GM19099 (cell line): ENCODE measurements around the gene CDKN2C.

Experiments
- POLR2A ChIP-seq: IDR thresholded peaks from 3 replicates; pipeline ENCODE4 v1.6.1; 2011; ENCODE audit warnings: low read depth; ENCODE audit not compliant: insufficient read length; ENCODE audit errors: extremely low read depth

Gene CDKN2C

GRCh38 chr1:50969611-50970508 is at the start of gene CDKN2C:
TSS of gene CDKN2C (plus strand) at chr1:50970245. CDS start at chr1:50970369, 124 bp downstream.
- peak; percentile 74 for TF ChIP-seq POLR2A

- TF ChIP-seq POLR2A, result no peak
Observed at GRCh38 chr1:50920409-50920808, 49.6 kb upstream of the CDKN2C start.

GRCh38 chr1:50921029-50921428 is 49.0 kb upstream of the CDKN2C start:
- TF ChIP-seq POLR2A, result no peak

- no peak for TF ChIP-seq POLR2A
Observed at GRCh38 chr1:50923564-50923963, 46.5 kb upstream of the CDKN2C start.

- TF ChIP-seq POLR2A, result no peak
Observed at GRCh38 chr1:50929376-50929958, 40.6 kb upstream of the CDKN2C start.

- no peak for TF ChIP-seq POLR2A
Observed at GRCh38 chr1:50930193-50930592, 39.9 kb upstream of the CDKN2C start.

- TF ChIP-seq POLR2A, result no peak
Observed at GRCh38 chr1:50930965-50931737, 38.9 kb upstream of the CDKN2C start.

- no peak for TF ChIP-seq POLR2A
Observed at GRCh38 chr1:50934838-50935237, 35.2 kb upstream of the CDKN2C start.

- no peak for TF ChIP-seq POLR2A
Observed at GRCh38 chr1:50936321-50936720, 33.7 kb upstream of the CDKN2C start.

GRCh38 chr1:50940291-50940690 is 29.8 kb upstream of the CDKN2C start:
- TF ChIP-seq POLR2A, result no peak

GRCh38 chr1:50942334-50942733 is 27.7 kb upstream of the CDKN2C start:
- TF ChIP-seq POLR2A, result no peak

- no peak for TF ChIP-seq POLR2A
Observed at GRCh38 chr1:50949286-50949982, 20.6 kb upstream of the CDKN2C start.

GRCh38 chr1:50950396-50950795 is 19.6 kb upstream of the CDKN2C start:
- TF ChIP-seq POLR2A, result no peak

GRCh38 chr1:50955116-50955515 is 14.9 kb upstream of the CDKN2C start:
- TF ChIP-seq POLR2A, result no peak
